ENCODE data around the gene YEATS4.
A peak's percentile ranks its signal among the peaks of the same experiment; 100 is the strongest.

YEATS4 gene

DNA sequence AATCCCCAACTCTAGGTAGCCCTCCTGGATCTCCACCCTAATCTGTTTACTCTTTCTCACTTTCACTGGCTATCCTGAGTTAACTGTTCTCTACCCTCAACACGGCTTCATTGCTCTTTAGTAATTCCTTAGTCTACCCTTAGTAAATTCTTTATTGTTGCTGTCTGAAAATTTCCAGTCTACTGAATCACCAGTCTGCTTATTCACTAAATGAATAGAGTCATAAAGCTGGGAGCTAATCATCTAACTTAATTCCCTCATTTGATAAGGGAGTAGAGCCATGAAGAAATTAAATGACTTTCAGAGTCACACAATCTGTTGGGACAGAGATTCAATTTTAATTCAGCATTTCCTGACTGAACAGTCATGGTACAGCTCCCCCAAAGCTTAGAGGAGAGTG is 36.5 kb downstream of the YEATS4 start:
- no peak for DNase-seq

DNA sequence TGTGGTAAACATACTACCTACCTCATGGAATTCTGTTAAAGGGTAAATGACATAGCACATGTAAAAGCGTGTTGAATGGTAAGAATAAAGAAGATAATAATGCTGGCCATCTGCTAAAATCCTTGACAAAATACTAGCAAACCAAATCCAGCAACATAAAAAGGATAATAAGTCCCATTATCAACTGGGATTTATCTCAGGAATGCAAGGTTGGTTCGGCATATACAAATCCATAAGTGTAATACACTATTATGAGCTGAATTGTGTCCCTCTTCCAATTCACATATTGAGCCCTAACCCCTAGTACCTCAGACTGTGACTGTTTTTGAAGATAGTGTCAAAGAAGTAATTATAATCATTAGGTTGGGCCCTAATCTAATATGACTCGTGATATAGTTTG is 37.4 kb downstream of the YEATS4 start:
- DNase-seq = no peak

DNA sequence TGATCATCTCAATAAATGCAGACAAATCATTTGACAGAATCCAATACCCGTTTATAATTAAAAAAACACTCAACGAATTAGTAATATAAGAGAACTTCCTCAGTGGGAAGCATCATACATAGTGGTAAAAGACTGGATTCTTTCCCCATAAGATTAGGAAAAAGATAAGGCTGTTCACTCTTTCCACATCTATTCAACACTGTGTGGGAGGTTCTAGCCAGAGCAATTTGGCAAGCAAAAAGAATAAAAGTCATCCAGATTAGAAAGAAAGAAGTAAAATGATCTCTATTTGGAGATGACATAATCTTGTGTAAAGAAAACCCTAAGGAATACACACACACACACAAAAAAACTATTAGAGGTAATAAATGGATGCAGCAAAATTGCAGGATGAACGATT is 38.4 kb downstream of the YEATS4 start:
- no peak for DNase-seq

- DNase-seq = no peak
Observed at GRCh38 chr12:69401940-69402339, 42.4 kb downstream of the YEATS4 start.

GRCh38 chr12:69404851-69405565 is 45.5 kb downstream of the YEATS4 start:
- no peak for DNase-seq

- no peak for DNase-seq
Observed at GRCh38 chr12:69405566-69405865, 46.0 kb downstream of the YEATS4 start.

DNA sequence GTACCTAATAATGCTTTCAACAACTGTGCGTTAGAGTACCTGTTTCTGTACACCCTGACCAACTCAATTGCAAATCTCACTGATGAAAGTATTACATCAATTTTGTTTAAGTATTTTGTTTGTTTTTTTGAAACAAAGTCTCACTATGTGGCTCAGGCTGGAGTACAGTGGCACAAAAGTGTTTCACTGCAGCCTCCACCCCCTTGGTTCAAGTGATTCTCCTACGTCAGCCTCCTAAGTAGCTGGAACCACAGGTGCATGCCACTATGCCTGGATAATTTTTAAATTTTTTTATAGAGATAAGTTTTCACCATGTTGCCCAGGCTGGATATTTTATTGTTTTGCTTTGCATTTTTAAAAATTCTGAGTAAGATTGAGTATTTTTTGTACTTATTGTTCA is 46.7 kb downstream of the YEATS4 start:
- DNase-seq = no peak

DNA sequence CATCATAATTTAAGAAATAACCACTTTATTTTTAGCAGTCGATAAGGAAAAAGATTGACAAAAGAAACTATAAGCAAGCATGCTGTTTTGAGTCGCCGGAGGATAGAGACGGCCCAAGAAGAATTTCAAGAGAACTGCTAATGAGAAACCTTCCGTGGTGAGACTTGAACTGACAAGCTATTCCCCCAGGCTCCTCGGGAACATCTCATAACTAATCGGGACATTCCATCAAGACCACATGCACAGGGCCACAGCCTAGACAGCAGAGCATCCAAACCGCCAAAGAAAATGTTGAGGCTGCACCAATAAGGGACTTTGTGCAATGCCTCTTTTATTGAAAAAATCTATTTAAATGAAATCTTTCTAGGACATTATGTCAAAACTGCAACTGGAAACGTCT is 51.0 kb downstream of the YEATS4 start:
- DNase-seq = no peak

DNA sequence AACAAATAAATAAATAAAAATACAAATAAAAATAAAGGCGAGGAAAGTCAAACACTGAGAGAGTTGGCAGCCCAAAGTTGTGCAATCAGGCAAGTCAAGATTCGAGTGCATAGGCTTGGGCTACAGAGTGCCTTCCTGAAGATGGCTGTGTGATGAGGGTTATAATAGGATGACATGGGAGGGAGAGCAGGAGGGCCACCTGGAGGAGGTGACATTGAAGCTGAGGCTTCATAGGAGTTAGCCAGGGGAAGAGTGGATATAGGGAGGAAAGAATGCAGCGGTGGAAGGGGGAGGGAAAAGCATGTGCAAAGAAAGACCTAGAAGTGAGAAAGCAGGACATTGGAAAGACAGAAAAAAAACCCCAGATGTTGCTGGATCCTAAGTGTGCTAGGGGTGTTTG is 53.1 kb downstream of the YEATS4 start:
- DNase-seq = no peak

GRCh38 chr12:69415471-69416275 is 56.1 kb downstream of the YEATS4 start:
- peak; percentile 14 for DNase-seq

DNA sequence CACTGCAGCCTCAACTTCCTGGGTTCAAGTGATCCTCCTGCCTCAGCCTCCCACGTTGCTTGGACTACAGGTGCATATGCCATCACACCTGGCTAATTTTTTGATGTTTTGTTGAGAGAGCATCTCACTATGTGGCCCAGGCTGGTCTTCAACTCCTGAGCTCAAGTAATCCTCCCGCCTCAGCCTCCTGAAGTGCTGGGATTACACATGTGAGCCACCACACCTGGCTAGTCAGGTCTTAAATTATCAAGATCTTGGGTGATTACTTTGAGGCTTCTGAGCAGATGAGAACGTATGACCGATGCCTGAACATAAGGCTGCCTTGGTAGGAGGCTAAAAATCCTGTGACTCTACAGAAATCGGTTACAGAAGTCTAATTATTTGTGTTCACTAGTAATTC is 57.7 kb downstream of the YEATS4 start:
- no peak for DNase-seq

GRCh38 chr12:69417741-69418167 is 58.2 kb downstream of the YEATS4 start:
- no peak for DNase-seq

GRCh38 chr12:69419701-69420100 is 60.2 kb downstream of the YEATS4 start:
- DNase-seq = no peak

GRCh38 chr12:69421548-69421947 is 62.0 kb downstream of the YEATS4 start:
- no peak for DNase-seq

GRCh38 chr12:69423037-69423905 is 63.7 kb downstream of the YEATS4 start:
- DNase-seq = no peak

GRCh38 chr12:69425417-69425816 is 65.9 kb downstream of the YEATS4 start:
- DNase-seq = no peak

DNA sequence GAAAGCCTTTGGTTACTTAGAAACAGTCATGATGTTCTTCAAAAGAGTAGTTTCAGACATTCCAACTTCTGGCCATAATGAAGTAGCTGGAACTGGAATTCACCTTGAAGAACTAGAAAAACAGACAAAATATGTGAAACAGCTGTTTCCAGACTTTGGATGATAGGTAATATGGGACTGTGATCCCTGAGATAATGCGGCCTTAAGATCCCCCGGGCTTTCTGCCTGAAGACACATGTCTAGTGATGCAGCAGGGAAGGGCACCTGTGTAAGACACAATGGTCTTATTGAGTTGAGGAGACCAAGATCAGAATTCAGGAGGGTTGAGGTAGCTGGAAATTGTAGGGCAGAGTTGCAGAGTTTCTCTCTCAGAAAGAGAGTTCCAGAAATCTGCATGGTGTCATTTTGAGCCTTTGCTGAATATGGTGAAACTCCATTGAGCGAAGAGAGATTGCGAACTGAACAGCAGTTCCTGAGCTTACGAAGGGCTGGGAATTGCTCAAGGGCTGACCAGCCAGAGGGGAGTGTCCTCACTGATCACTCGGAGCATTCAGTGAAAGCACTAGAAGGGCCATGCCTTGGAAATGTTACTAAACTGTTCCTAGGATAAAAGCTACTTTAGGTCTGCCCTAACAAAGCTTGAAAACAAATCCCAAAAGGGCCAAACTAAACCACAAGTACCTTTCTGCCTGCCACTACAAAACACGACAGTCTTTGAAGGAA is 69.0 kb downstream of the YEATS4 start:
- DNase-seq = no peak

DNA sequence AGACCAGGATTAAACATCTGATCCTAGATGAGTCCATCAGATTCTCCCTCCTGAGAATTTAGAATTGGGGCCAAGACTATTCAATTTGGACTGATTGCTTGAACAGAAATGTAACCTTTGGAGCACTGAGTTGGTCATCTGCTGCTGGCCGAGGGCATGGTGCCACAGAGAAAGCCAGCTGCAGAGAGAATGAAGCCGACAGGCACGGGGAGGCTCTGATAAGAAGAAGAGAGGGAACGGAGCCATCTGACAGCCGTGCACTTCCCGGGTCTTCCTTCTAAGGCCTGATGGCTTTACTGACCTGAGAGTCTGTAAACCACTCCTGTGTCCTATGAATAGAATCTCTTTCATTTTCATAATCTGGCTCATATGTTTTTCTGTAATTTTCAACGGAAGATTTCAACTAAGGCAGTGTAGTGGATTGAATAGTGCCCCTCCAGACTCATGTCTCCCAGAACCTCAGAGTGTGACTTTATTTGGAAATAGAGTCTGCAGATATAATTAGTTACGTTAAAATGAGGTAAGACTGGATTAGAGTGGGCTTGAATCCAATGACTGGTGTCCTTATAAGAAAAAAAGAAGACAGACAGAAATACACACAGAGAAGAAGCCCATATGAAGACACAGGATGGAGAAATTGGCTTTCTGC is 71.5 kb downstream of the YEATS4 start:
- no peak for DNase-seq

DNA sequence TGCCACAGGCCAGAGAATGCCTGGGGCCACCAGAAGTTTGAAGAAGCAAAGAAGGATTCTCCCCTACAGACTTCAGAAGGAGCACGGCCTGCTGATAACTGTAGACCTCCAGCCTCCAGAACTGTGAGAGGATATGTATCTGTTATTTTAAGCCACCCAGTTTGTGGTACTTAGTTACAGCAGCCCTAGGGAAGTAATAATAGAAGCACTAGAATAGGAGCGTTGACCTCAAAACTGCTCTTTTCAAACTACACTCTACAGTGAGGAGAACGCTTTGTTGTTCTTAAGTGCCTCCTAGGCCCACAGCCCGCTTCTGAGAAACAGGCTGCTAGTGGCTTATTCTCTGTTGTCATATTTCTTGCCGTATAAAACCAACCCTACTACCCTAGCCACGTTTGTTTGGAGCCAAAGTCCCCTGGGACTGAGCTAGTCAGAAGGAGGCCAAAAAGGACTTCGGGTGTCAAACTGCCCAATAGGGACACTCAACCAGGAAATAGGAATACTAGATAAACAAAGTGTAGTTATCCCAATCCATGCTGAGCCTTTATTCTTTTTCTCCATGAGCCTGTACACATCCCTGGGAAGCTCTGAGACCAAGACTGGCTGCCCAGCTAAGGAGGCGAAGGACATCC is 72.2 kb downstream of the YEATS4 start:
- no peak for DNase-seq

DNA sequence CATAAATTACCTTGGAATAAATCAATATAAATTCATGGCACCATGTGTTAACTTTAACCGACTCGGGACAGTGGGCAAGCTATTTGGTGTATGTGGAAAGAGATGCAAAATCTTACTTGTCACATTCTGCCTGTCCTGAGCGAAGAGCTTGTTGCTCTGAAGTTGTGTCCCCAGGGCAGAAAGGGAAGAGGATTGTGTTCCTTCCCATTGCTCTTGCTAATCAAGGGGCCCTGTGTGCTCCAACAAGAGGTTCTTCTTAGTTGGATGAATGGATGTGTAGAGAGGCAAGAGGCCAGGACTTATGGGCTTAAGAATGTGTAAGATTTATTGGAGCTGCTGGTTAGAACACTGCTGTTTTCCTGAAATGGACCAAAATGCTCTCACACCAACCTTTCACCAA is 74.1 kb downstream of the YEATS4 start:
- no peak for DNase-seq

GRCh38 chr12:69435644-69436043 is 76.1 kb downstream of the YEATS4 start:
- no peak for DNase-seq

- no peak for DNase-seq
Observed at GRCh38 chr12:69437073-69437472, 77.5 kb downstream of the YEATS4 start.
